GM23338 (cell line): ENCODE results near the gene GNAI2. TPM values are rescaled to one million over a fixed set of nuclear protein-coding genes. Genes with fewer than 3 reads are reported as not detected.

ENCODE experiments used
- ATAC-seq: fragments of 200-7000 bp; cut with Tn5 transposase; 3 replicates; pipeline ENCODE4 v1.9.1; 2020
- DNase-seq: peaks from one replicate; pipeline ENCODE4 v3.0.0-alpha.2; 2015; ENCODE audit warnings: low spot score
- H2AFZ ChIP-seq: fragments of 200-600 bp; sonication (generic); 2 replicates; pipeline ENCODE4 v1.8.0; 2016; ENCODE audit warnings: antibody characterized with exemption, mild to moderate bottlenecking, moderate library complexity
- H3F3A ChIP-seq: fragments of 200-600 bp; sonication (generic); replicated peaks from 2 replicates; pipeline ENCODE4 v1.8.0; 2017; ENCODE audit warnings: antibody characterized with exemption, mixed run types, low read depth
- H3K27ac ChIP-seq: fragments of 200-600 bp; sonication (generic); 2 replicates; pipeline ENCODE4 v1.6.1; 2016; ENCODE audit warnings: low read depth
- H3K27me3 ChIP-seq: fragments of 200-600 bp; sonication (generic); 2 replicates; pipeline ENCODE4 v1.8.0; 2016; ENCODE audit warnings: mild to moderate bottlenecking, mixed run types, moderate library complexity; ENCODE audit not compliant: insufficient read depth
- H3K36me3 ChIP-seq: fragments of 200-600 bp; sonication (generic); 2 replicates; pipeline ENCODE4 v1.8.0; 2016; ENCODE audit warnings: mild to moderate bottlenecking; ENCODE audit not compliant: insufficient read depth
- H3K4me1 ChIP-seq: fragments of 200-600 bp; sonication (generic); 2 replicates; pipeline ENCODE4 v1.8.0; 2016; ENCODE audit warnings: mild to moderate bottlenecking, moderate library complexity; ENCODE audit not compliant: insufficient read depth
- H3K4me2 ChIP-seq: fragments of 200-600 bp; sonication (generic); 2 replicates; pipeline ENCODE4 v1.7.1; 2017; ENCODE audit warnings: mixed run types
- H3K4me3 ChIP-seq: fragments of 200-600 bp; sonication (generic); 2 replicates; pipeline ENCODE4 v1.6.1; 2016; ENCODE audit warnings: mixed run types
- H3K79me2 ChIP-seq: fragments of 200-600 bp; sonication (generic); replicated peaks from 2 replicates; pipeline ENCODE4 v1.8.0; 2017; ENCODE audit warnings: mild to moderate bottlenecking; ENCODE audit not compliant: insufficient read depth
- H3K9me2 ChIP-seq: fragments of 200-600 bp; sonication (generic); 2 replicates; pipeline ENCODE4 v1.8.0; 2017; ENCODE audit not compliant: insufficient read depth
- H4K20me1 ChIP-seq: fragments of 200-600 bp; sonication (generic); replicated peaks from 2 replicates; pipeline ENCODE4 v1.8.0; 2017; ENCODE audit warnings: mild to moderate bottlenecking; ENCODE audit not compliant: insufficient read depth
- H3K27ac Mint-ChIP-seq: 2 replicates; pipeline ENCODE4 v1.8.0; 2020; ENCODE audit warnings: inconsistent platforms, mild to moderate bottlenecking, moderate library complexity, mixed read lengths
- H3K27me3 Mint-ChIP-seq: 3 replicates; pipeline ENCODE4 v1.8.0; 2022; ENCODE audit warnings: low read depth, mild to moderate bottlenecking, moderate library complexity, mixed read lengths, inconsistent platforms; ENCODE audit not compliant: insufficient read depth, poor library complexity
- H3K36me3 Mint-ChIP-seq: 3 replicates; pipeline ENCODE4 v1.8.0; 2021; ENCODE audit warnings: low read depth, mild to moderate bottlenecking, inconsistent platforms, moderate library complexity, mixed read lengths
- H3K4me1 Mint-ChIP-seq: 3 replicates; pipeline ENCODE4 v1.8.0; 2020; ENCODE audit warnings: mild to moderate bottlenecking, inconsistent platforms, mixed read lengths
- H3K4me3 Mint-ChIP-seq: 3 replicates; pipeline ENCODE4 v1.8.0; 2021; ENCODE audit warnings: moderate library complexity, mild to moderate bottlenecking, inconsistent platforms, mixed read lengths
- H3K9me3 Mint-ChIP-seq: 3 replicates; pipeline ENCODE4 v1.8.0; 2020; ENCODE audit warnings: moderate library complexity, mild to moderate bottlenecking, inconsistent platforms, mixed read lengths
- CREB1 ChIP-seq: fragments of 250-450 bp; sonication (Bioruptor Pico); IDR thresholded peaks from 2 replicates; pipeline ENCODE4 v1.5.0; 2020; ENCODE audit warnings: low read depth, mild to moderate bottlenecking, moderate library complexity
- CTCF ChIP-seq, 2 experiments: fragments of 200-600 bp in 1 of 2; sonication (generic) in 1 of 2; conservative IDR thresholded peaks; 2 replicates each; pipeline versions ENCODE4 v1.5.1 to v1.6.1; 2016 to 2017; ENCODE audit warnings: antibody characterized with exemption in 2 of 2, low read depth in 2 of 2, mild to moderate bottlenecking in 2 of 2, moderate library complexity in 1 of 2
- EZH2 ChIP-seq: fragments of 200-600 bp; sonication (generic); IDR thresholded peaks from one replicate; pipeline ENCODE4 v1.8.0; 2017; ENCODE audit warnings: antibody characterized with exemption, mild to moderate bottlenecking, low read depth; ENCODE audit not compliant: unreplicated experiment
- EZH2phosphoT487 ChIP-seq: fragments of 200-600 bp; sonication (generic); IDR thresholded peaks from one replicate; pipeline ENCODE4 v1.8.1; 2018; ENCODE audit warnings: antibody characterized with exemption; ENCODE audit not compliant: unreplicated experiment
- NANOG ChIP-seq: IDR thresholded peaks from 2 replicates; pipeline ENCODE4 v1.6.1; 2016; ENCODE audit warnings: antibody characterized with exemption, borderline replicate concordance
- POLR2AphosphoS5 ChIP-seq: IDR thresholded peaks from 2 replicates; pipeline ENCODE4 v1.6.1; 2016; ENCODE audit warnings: antibody characterized with exemption, low read depth
- REST ChIP-seq: IDR thresholded peaks from one replicate; pipeline ENCODE4 v1.6.1; 2018; ENCODE audit warnings: antibody characterized with exemption; ENCODE audit not compliant: unreplicated experiment
- STAT1 ChIP-seq: IDR thresholded peaks from one replicate; pipeline ENCODE4 v1.6.1; 2016; ENCODE audit warnings: antibody characterized with exemption; ENCODE audit not compliant: unreplicated experiment
- ZNF114 ChIP-seq: fragments of 250-450 bp; sonication (Bioruptor Pico); IDR thresholded peaks from 2 replicates; pipeline ENCODE4 v1.5.0; 2020; ENCODE audit warnings: mild to moderate bottlenecking, moderate library complexity
- ZNF331 ChIP-seq: fragments of 250-450 bp; sonication (Bioruptor Pico); IDR thresholded peaks from 2 replicates; pipeline ENCODE4 v1.5.0; 2020; ENCODE audit warnings: low read depth, mild to moderate bottlenecking, moderate library complexity
- polyA plus RNA-seq: library from polyadenylated mRNA; unstranded; fragments of >200 nt; fragmentation: Nextera tagmentation; extraction: Ambion mirVana; gene quantifications from 2 replicates; pipeline ENCODE4 v1.2.1, GENCODE V29; 2016
- total RNA-seq: library from RNA; depleted of rRNA; stranded (reverse); fragments of >200 nt; shearing (Covaris generic); gene quantifications from 2 replicates; pipeline ENCODE4 v1.2.3, GENCODE V29; 2014

Gene GNAI2
- total and polyA plus RNA-seq, 2 experiments from 2014 or later: 138 to 153 TPM

DNA sequence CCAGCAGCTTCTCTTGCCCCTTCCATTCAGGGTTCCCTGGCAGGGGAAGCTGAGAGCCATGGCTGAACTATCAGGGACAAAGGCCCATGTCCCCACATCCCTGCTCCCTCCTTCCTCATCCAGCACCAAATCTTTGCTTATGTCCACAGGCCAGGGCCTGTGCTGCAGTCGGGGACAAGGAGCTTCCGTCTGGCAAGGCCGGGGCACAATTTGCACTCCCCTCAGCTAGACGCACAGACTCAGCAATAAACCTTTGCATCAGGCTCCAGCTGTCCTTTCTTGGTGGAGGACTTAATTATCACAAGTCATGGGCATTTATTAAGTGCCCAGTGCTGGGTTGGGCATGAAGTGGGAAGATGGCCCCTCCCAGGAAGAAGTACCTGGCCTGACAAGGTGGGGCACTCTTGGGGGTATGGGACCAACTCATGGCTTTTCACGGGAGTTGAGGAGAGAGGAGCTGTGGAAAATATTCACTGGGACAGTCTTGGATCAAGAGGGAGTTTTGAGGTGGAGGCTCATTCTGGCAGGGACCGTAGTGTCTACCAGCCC, 39.7 kb upstream of the GNAI2 start:
- no peaks in the 10 kb centered on the region for H3K79me2 ChIP-seq
- no peak overlapping the region for H3K4me3 ChIP-seq
- H3K36me3 Mint-ChIP-seq: no peaks in the 10 kb centered on the region
- no peaks in the 10 kb centered on the region for H4K20me1 ChIP-seq
- no peaks in the 10 kb centered on the region for H3K9me3 Mint-ChIP-seq
- peaks cover 16% of the 10 kb centered on the region for H3K27me3 Mint-ChIP-seq
- ATAC-seq: no peak
- peaks cover 6% of the 10 kb centered on the region for H3K4me1 Mint-ChIP-seq
- DNase-seq: no peak
- no peak overlapping the region for H3K27ac ChIP-seq
- no peak overlapping the region for H3K4me3 Mint-ChIP-seq
- no peak overlapping the region for H2AFZ ChIP-seq
- H3K9me2 ChIP-seq: no peaks in the 10 kb centered on the region
- H3K27ac Mint-ChIP-seq: no peak overlapping the region
- TF ChIP-seq STAT1 (no peak), NANOG (no peak), ZNF331 (no peak), POLR2AphosphoS5 (no peak), ZNF114 (CRISPR knock-in tag) (no peak), EZH2 (no peak), CREB1 (CRISPR knock-in tag) (no peak), CTCF (conservative IDR thresholded peaks at IDR 0.05; ENCODE audit: low read depth in 2 of 2) (no peak), REST (no peak), EZH2phosphoT487 (no peak)
- no peaks in the 10 kb centered on the region for H3K36me3 ChIP-seq
- no peak overlapping the region for H3K4me2 ChIP-seq
- H3K27me3 ChIP-seq: peaks cover 12% of the 10 kb centered on the region; the same call in 1 of the 2 replicates
- H3F3A ChIP-seq: no peaks in the 10 kb centered on the region
- H3K4me1 ChIP-seq: peaks cover 8% of the 10 kb centered on the region; the same call in 1 of the 2 replicates
